Breast epithelium (tissue), 3 donors: ENCODE data around the gene RAB6A.

ENCODE experiments used
- POLR2A ChIP-seq: fragments of 450-650 bp; IDR thresholded peaks from one replicate; pipeline ENCODE4 v1.6.1; 2016; ENCODE audit warnings: antibody characterized with exemption, mild to moderate bottlenecking, moderate library complexity
- TF ChIP-seq, protein P1 (sequence below), 3 donors: fragments of 450-650 bp; IDR thresholded peaks; one replicate each; pipeline ENCODE4 v1.5.1; 2016 to 2017; ENCODE audit warnings: antibody characterized with exemption in 3 of 3, mild to moderate bottlenecking in 3 of 3, moderate library complexity in 3 of 3

DNA sequence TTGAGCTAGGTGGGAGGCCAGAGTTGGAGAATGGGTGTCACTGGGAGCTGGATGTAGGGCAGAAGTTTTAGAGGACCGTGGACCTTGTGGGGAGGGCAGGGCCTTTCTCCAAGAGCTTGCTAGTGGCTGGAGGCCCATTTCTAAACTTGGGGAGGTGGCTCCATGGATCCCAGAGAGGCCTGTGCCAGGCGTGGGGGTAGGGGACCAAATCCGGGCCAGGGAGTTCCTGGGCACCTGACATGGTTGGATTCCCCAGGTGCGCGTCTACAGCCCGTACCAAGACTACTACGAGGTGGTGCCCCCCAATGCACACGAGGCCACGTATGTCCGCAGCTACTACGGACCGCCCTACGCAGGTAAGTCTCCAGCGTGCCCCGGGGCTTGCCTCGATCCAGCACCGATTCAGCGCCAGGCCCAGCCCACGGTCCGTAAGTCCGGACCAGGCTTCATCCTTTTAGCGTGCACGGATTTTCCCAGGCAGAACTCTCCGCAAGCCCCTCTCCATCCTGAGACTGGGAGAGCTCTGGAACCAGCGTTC lies 100.3 kb downstream of the RAB6A start:
- TF ChIP-seq, protein P1, sequence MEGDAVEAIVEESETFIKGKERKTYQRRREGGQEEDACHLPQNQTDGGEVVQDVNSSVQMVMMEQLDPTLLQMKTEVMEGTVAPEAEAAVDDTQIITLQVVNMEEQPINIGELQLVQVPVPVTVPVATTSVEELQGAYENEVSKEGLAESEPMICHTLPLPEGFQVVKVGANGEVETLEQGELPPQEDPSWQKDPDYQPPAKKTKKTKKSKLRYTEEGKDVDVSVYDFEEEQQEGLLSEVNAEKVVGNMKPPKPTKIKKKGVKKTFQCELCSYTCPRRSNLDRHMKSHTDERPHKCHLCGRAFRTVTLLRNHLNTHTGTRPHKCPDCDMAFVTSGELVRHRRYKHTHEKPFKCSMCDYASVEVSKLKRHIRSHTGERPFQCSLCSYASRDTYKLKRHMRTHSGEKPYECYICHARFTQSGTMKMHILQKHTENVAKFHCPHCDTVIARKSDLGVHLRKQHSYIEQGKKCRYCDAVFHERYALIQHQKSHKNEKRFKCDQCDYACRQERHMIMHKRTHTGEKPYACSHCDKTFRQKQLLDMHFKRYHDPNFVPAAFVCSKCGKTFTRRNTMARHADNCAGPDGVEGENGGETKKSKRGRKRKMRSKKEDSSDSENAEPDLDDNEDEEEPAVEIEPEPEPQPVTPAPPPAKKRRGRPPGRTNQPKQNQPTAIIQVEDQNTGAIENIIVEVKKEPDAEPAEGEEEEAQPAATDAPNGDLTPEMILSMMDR (IDR thresholded peaks at IDR 0.05): no peak
- TF ChIP-seq POLR2A: no peak
